Stimulated activated CD4-positive, alpha-beta T cell treated with anti-CD3 and anti-CD28 coated beads, Interleukin-12 subunit alpha, Interleukin-12 subunit beta, amount 100 ng/mL, for 24 hours (primary cell): Measurements from ENCODE around the gene MYLK.

ENCODE experiments used
- DNase-seq, 2 experiments: peaks; one replicate each; pipeline ENCODE4 v3.0.0-alpha.2; 2020; ENCODE audit warnings: low read depth in 2 of 2

Gene MYLK

DNA sequence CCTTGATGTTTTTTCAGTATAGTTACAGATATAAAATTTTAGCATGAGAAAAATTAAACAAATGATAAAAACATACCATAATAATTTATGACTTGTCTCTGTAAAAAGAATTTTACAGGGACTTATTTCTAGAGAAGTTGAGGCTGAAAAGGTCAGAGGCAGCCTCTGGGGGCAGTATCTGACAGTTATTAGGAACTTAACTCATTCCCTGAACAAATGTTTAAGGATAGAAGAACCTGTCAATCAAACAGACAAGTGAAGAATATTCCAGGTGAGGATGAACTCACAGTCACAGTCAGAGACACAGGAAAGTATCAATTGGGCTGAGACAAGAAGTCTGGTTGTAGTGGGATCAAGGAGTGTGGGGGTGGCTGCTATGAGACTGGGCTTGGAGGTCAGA is 7.3 kb downstream of the MYLK start:
- DNase-seq = no peak

- DNase-seq = no peak
These were observed 11.5 kb downstream of the MYLK start for GRCh38 chr3:123872621-123873020.

DNA sequence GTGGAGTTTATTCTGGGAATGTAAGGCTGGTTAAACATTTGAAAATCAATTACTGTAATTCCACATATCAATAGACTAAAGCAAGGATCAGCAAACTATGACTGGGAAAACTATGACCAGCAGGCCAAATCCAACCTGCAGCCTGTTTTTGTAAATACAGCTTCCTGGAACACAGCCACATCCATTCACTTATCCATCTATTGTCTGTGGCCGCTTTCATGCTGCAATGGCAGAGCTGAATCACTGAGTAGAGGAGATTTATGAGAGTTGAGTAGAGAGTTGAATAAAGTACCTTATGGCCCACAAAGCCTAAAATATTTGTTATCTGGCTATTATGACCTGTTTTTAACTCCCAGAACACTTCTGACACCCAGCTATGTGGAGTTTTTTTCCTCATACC is 12.2 kb downstream of the MYLK start:
- no peak for DNase-seq

DNA sequence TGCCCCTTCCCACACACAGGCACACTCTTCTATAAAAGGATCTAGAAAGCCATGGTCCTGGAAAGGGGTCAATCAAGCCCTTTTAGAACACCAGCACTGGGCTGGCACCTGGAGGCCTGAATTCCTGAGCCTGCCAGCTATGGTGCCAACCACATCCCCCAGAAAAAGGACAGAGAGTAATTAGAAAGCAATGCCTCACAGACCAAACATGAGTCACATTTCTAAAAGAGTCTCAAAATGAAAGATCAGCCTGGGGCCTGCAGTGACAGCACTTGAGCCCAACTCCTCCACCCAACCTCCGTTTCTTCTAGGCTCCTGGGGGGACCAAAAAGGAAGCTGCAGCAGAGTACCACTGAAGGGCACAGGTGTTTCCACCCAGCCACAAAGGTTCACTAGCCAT is 14.1 kb downstream of the MYLK start:
- no peak for DNase-seq

DNA sequence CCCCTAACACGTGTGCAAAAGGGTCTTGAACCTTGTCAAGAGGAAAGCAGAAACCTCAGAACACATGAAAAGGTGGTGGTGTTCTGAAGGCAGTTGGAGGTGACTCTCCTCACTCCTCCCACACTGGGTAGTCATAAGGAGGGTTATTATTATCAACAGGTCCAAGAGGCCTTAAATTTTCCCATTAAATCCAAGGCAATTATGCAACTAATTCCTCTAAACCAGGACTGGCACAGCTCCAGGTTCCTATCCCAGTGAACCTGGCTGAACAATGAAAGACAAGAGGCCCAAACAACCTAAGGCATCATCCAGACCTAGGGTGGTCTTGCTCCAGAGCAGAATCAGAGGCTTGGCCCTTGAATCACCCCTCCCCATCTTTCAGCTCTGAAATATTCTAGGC is 15.0 kb downstream of the MYLK start:
- no peak for DNase-seq

DNA sequence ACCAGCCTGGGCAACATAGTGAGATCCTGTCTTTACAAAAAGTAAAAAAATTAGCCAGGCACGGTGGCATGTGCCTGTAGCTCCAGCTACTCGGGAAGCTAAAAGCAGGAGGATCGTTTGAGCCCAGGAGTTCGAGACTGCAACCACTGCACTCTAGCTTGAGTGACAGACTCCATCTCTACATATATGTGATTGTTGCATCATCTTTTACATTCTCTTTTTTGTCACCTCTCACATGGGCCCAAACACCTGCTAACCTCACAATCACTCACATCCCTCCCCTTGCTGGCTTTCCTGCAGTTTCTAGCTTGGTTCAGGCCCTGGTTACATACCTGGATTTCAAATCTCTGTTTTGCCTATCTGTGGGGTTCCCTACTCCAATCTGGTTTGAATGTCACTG is 19.4 kb downstream of the MYLK start:
- no peak for DNase-seq

DNA sequence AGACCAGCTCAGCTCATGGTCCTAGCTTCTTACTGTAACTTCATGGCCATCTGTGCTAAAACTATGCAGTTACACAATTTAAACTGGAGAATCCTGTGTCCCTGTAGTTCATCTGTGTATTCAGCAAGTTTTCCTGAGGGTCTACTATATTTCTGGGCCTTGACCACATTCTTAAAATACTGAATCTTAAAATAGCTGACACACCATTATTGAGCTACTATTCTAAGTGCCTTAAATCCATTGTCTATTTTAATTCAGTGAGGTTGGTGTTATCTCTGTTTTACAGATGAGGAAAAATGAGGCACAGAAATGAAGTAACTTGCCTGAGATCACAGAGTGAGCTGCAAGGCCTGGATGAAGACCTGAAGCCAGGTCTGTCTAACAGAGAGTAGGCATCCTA is 22.0 kb downstream of the MYLK start:
- no peak for DNase-seq

- no peak for DNase-seq
These were observed 22.9 kb downstream of the MYLK start for GRCh38 chr3:123861081-123861836.

- no peak for DNase-seq
These were observed 25.0 kb downstream of the MYLK start for GRCh38 chr3:123859177-123859576.

GRCh38 chr3:123854905-123855304 is 29.2 kb downstream of the MYLK start:
- no peak for DNase-seq

DNA sequence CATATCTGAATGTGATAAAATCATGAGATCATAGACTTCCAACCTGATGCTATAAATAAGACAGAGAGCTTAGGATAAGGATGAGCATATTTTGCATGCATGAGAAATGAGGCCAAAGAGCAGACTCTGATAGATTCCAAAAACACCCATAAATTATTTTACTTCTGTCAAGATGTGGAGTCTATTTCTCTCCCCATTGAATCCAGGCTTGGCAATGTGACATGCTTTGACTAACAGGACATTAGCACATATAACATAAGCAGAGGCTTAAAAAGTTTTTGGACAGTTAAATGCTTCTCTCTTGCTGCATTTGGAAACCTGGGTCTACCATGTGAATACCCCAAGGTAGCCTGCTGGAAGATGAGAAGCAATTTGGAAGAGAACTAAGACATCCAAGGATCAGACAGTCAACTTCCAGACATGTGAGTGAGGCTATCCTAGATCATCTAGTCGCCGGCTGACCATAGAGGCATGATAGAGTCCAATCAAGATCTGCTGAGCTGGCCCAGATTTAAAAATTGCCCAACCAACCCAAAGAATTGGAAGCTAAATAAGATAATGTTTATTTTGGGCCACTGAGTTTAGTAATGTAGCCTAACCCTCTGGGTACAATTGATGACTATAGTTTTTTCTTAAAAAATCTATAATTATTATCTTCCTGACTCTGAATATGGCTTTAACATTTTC is 30.3 kb downstream of the MYLK start:
- DNase-seq = no peak

- no peak for DNase-seq
These were observed 36.9 kb downstream of the MYLK start for GRCh38 chr3:123847209-123847608.

GRCh38 chr3:123843668-123844067 is 40.5 kb downstream of the MYLK start:
- no peak for DNase-seq

GRCh38 chr3:123842711-123843110 is 41.4 kb downstream of the MYLK start:
- DNase-seq = no peak

- DNase-seq = no peak
These were observed 42.5 kb downstream of the MYLK start for GRCh38 chr3:123841476-123842238.

DNA sequence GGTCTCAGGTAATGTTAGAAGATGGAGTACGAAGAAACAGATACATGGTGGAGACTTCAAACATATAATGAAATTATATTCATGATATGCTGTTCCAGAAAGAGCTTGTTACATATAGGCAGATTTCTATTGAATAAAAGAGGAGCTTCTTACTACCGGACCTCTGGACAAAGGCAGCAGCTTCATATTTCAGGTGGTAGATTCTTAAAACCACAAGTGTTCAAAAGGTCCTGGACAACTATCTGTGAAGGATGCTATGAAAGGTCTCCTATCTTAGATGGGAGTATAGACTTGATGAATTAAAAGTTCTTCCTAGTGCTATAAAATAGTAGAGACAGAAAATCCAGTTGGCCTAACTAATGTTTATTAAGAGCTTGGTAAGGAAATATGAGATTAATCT is 43.2 kb downstream of the MYLK start:
- DNase-seq = no peak

DNA sequence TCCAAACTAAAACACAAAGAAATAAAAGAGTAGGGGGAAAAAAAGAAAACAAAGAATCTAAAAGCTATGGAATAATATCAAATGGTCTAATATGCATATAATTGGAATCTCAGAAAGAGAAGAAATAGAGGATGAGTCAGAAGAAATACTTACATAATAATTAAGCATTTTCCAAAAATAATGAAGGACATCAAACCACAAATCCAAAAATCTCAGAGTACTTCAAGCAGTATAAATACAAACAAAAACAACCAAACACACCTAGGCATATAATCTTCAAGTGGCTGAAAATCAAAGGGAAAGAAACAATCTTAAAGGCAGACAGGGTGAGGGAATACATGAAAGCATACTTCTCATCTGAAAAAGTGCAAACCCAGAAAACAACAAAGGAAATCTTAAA is 46.3 kb downstream of the MYLK start:
- DNase-seq = no peak

DNA sequence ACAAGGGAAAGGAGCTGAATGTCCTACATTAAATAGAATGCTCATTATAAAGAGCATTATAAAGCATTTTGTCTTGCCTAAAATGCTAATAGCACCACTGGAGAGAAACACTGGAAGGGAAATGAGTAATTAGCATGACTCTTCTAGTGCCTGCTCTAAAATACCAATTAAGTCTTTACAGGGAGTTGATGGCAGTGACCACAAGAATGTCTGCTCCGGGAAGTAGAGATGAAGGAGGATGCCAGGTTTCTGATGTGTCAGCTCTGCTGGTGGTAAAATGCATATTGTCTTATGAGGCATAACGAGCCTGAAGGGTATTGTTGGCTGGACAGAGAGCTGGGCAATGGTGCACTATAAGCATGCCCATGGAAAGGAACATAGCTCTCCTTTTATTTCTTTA is 49.5 kb downstream of the MYLK start:
- no peak for DNase-seq

DNA sequence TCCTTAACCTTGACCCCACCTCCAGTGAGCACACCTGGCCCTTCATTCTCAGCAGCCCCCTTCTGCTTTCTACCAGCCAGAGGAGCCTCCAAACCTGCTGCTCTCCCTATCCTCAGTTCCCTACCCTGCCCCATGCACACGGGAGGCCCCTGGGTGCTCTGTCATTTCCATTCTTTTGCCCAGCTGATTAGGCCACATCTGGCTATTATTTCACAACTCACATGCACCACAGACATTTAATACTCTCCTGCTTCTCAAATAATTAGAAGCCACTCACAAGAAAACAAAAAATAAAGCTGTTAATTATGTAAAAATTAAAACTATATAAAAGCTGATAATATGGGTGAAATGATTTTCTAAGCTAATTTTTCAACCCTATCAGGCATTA is 50.7 kb downstream of the MYLK start:
- DNase-seq = no peak

GRCh38 chr3:123832692-123833397 is 51.3 kb downstream of the MYLK start:
- no peak for DNase-seq

DNA sequence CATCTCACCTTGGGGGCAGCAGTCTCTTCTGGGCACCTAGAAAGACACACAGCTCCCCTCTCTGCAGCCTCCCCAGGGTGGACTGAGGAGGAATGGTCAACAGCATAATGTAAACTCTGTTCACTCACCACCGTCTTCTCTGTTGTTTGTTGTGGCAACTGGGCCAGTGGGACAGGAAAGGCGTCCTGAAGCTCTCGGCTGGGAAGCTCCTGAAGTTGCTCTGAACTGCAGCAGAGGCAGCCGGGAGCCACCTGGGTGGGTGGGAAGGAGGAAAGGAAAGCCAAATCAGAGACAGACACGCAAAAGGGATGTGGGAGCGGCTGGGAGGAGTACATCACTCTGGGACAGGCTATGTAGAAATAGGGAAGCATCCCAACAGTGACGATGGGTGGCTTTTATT is 52.7 kb downstream of the MYLK start:
- DNase-seq = no peak

- no peak for DNase-seq
These were observed 62.2 kb downstream of the MYLK start for GRCh38 chr3:123821920-123822319.
